MG63 (cell line): Measurements from ENCODE around the gene OBSCN. TPM values are rescaled to one million over a fixed set of nuclear protein-coding genes. Genes with fewer than 3 reads are reported as not detected.

Experiments used
- DNase-seq: peaks from one replicate; pipeline ENCODE4 v3.0.0-alpha.2; 2020
- H3K27me3 ChIP-seq: fragments of 250-450 bp; sonication (Bioruptor Pico); 2 replicates; pipeline ENCODE4 v1.5.1; 2020; ENCODE audit warnings: mild to moderate bottlenecking, moderate library complexity
- H3K36me3 ChIP-seq: fragments of 250-450 bp; sonication (Bioruptor Pico); 2 replicates; pipeline ENCODE4 v1.5.1; 2020; ENCODE audit warnings: mild to moderate bottlenecking, moderate library complexity
- H3K4me3 ChIP-seq: fragments of 250-450 bp; sonication (Bioruptor Pico); 2 replicates; pipeline ENCODE4 v1.5.1; 2020; ENCODE audit warnings: mild to moderate bottlenecking, moderate library complexity
- H3K9me3 ChIP-seq: fragments of 250-450 bp; sonication (Bioruptor Pico); 2 replicates; pipeline ENCODE4 v1.5.1; 2020; ENCODE audit warnings: mild to moderate bottlenecking, moderate library complexity
- total RNA-seq: library from RNA; depleted of rRNA; stranded (reverse); fragments of >200 nt; shearing (Covaris generic); gene quantifications from 2 replicates; pipeline ENCODE4 v1.2.3, GENCODE V29; 2014; ENCODE audit warnings: low replicate concordance

The OBSCN gene
- total RNA-seq, 1 experiment from 2014 or later: 2.8 TPM

DNA sequence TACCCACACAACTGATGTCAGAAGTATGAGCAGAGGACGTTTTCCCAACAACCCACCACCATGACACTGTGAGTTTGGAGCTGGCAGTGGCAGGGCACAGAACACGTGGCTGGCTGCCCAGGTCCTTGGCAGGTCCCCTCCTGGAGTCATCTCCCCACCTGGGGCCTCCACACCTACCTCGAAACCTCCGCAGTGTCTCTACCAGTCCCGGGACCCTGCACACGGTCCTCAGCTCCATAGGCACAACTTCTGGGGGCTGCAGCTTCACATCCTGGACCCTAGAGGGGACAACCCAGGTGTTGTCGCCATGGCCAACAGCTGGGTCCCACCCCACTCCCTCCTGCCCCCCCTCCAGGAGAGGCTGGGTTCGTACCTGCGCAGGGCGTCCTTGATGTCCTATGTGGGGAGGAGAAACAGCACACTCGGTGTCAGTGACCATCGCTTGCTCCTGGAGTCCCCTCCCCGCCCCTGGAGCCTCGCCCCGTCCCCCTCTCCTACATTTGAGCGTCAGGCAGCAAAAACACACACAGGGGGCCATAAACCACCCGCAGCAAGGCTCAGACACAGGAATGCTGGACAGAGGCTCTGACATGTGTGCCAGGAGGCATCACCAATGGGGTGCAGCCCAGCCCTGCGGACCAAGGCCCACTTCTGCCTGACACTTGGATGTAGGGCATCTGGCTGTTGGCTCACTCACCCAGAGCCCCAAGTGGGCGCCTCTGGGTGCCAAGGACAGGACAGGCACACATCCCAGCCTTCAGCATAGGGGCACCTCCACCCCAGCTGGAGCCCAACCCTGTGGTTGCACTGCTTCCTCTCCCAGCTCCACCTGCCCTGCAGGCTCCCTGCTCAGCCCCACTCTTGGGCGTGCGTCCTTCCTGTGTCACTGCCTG is 189.2 kb downstream of the OBSCN start:
- no peak for DNase-seq

DNA sequence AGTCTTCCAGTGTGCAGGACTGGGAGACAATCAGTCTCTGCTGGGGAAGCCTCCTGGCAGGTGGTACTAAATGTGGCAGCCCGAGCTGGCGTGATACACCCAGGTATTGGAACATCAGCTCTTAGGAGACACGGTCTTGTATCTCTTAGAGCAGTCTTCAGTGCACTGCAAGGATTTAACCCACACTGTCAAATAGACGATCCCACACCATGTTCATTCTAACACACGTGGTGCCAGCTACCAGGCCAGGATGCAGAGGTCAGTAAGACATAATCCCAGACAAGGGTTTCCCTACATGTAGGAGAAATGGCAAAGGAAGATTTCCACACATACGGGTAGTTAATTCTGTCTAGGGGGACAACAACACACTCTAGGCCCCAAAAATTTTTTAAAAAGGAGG is 190.1 kb downstream of the OBSCN start:
- Histone ChIP-seq H3K4me3 (no peak overlapping the region), H3K27me3 (no peaks in the 10 kb centered on the region), H3K9me3 (no peaks in the 10 kb centered on the region), H3K36me3 (peaks cover 83% of the 10 kb centered on the region)
- DNase-seq: no peak

More for the DNA sequence above, 189.2 kb downstream of the OBSCN start:
- no peak overlapping the region for H3K4me3 ChIP-seq
- H3K36me3 ChIP-seq: peaks cover 75% of the 10 kb centered on the region
- H3K27me3 ChIP-seq: no peaks in the 10 kb centered on the region
- no peaks in the 10 kb centered on the region for H3K9me3 ChIP-seq

DNA sequence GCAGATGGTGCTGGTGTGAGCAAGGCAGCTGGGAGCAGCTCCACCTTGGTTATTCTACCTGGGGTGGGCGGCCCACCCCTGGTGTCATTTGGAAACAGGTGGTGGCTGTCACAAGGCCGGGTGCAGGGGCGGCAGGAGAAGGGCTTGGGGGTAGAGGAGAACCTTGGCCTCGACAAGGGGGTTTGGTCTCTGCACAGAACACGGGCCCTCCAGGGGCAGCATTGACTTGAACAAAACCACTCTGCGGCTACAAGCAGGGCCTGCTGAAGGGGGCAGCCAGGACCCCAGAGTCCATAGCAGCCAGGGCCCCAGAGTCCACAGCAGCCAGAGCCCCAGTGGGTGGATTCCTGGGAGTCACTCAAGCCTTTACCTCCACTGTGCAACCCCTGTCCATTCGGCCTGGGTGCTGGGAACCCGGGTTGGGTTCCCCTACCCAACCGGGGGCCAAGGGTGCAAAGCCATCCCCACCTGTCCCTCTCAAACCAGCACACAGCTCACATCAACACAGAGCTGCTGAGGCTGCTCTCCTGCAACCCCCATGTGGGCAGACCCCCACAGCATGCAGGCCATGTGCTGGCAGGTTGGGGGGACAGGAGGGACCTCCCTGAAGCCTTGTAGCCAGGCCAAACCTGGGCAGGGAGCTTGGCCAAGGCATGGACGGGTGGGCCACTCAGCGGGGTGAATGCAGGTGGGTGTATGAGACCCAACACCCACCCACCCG is 191.1 kb downstream of the OBSCN start:
- H3K9me3 ChIP-seq: no peaks in the 10 kb centered on the region
- peaks cover 83% of the 10 kb centered on the region for H3K36me3 ChIP-seq
- no peaks in the 10 kb centered on the region for H3K27me3 ChIP-seq
- no peak overlapping the region for H3K4me3 ChIP-seq
- no peak for DNase-seq

DNA sequence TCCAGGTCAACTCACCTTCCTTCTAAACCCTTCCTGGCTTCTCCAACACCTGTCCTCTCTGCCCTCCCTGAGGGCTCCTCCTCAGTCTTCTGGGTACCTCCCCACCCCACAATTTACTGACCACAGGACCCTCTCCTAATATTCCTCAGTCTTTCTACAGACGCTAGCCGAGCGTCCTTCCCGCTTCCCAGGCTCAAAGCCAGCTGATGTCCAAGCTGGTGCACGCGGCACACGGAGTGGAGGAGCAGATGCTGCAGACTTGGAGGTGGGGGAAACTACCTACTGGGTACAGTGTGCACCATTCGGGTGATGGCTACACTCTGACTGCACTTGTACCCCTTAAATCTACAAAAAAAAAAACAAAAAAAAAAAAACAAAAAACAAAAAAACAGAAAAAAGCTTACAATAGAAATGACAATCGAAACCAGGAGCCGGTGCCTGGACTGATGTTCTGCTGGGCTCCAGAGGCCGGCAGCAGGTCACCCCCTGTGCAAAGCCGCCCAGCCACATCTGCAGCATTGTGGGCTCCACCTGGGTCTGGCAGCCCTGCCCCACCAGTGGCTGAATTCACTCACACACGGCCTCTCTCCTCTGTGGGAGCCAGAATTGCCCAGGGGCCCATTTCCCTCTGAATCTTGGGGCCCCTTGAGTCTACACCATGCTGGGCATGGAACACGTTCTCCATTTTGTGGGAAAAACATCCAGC is 191.8 kb downstream of the OBSCN start:
- no peak overlapping the region for H3K4me3 ChIP-seq
- H3K27me3 ChIP-seq: no peaks in the 10 kb centered on the region
- H3K36me3 ChIP-seq: peaks cover 84% of the 10 kb centered on the region
- H3K9me3 ChIP-seq: no peaks in the 10 kb centered on the region
- DNase-seq: no peak

DNA sequence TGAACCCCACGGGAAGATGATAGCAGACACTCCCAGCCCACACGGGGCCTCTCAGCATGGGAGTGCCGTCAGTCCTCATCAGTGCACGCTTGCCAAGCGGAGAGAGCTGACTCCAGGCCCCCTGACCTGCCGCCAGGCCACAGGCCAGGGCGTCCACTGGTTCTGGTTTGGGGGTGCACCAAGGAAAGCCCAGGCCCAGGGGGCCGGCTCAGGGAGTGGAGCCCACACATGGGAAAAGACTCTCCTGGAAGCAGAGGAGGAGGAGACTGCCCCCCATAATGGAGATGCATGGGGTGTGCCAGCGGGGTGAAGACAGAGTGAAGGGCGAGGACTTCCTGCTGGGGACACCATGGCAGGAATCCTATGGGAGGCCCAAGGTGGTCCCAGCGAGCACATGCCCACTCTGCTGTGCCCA is 192.4 kb downstream of the OBSCN start:
- Histone ChIP-seq H3K4me3 (no peak overlapping the region), H3K36me3 (peaks cover 86% of the 10 kb centered on the region), H3K9me3 (no peaks in the 10 kb centered on the region), H3K27me3 (no peaks in the 10 kb centered on the region)
- DNase-seq: no peak

DNA sequence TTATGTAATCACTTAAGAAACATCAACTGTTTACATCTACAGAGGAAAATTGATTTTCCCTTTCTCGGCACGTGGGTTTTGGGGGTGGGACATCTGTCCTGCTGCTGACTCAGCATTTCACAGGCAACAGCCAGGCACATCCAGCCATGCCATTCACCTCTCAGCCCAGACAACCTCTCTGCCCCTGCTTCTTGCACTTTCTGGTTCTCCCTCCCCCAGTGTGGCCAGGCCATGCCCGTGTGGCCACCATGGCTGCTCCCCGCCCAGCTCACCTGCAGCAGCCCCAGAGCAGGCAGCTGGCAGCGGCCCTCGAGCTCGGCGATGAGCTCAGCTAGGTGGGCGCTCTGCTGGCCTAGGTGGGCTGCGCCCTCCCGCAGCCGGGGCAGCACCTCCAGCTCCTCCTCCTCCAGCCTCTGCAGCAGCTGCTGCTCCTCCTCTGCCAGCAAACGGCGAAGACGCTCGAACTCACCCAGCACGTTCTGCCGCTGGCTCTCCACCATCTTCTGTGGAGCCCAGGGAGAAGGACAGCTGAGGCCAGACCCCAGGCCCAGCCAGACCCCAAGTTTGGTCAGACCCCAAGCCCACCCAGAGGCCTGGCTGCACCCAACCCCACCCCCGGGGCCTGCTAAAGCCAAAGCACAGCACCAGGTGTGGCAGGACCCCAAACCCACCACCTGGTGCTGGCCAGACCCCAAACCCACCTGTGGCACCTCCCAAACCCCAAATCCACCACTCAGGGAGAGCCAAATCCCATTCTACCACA is 193.0 kb downstream of the OBSCN start:
- no peak for DNase-seq
- peaks cover 82% of the 10 kb centered on the region for H3K36me3 ChIP-seq
- no peaks in the 10 kb centered on the region for H3K27me3 ChIP-seq
- H3K4me3 ChIP-seq: no peak overlapping the region
- H3K9me3 ChIP-seq: no peaks in the 10 kb centered on the region

DNA sequence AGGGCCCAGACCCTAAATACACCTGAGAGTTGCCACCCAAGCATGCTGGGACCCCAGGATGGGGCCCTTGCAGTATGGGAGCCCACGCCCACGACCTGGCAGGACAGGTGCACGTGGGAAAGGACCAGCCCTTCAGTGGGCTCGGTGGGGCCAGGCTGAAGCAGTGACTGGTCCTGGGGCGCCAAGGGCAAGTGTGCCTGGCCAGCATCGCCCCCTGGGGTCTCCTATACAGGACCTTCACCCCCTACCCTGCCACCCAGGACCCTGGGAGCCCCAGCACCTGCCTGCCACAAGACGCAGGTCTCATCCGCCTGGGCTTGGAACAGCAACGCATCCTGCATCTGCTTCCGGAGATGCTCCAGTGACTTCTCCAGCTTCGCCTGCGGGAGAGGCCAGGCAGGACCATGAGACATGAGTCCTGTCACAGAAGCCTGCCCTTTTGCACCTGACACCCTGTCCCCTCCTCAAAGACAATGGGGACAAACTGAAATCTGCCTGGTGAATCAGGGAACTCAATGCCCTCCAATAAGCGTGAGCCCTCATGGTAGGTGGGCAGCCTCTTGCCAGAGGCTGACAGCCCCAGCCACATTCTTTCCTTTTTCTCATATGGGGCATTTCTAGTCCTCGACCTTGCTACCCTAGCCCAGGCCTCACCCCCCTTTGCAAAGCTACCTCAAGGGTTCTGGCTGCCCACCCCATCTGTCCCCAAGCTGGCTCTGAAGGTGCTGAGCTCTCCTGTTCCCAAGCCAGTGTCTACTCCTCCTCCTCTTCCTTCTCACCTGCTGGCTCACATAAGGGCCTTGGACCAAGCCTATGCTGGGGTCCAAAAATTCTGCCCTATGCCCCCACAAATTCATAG is 194.2 kb downstream of the OBSCN start:
- Histone ChIP-seq H3K27me3 (no peaks in the 10 kb centered on the region), H3K4me3 (no peak overlapping the region), H3K9me3 (no peaks in the 10 kb centered on the region), H3K36me3 (peaks cover 70% of the 10 kb centered on the region)
- no peak for DNase-seq

DNA sequence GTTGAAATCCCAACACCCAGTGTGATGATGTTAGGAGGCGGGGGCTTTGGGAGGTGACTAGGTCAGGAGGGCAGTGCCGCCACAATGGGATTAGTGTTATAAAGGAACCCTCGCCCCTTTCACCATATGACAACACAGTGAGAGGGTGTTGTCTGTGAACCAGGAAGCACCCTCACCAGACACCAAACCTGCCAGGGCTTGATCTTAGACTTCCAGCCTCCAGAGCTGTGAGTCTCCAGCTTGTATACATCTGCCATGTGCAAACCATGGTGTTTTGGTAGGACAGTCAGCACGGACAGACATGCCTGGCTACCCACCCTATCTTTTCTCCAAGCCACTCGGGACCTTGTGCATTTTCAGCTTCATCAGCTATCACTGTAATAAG is 194.8 kb downstream of the OBSCN start:
- H3K4me3 ChIP-seq: no peak overlapping the region
- H3K27me3 ChIP-seq: no peaks in the 10 kb centered on the region
- H3K9me3 ChIP-seq: no peaks in the 10 kb centered on the region
- peaks cover 64% of the 10 kb centered on the region for H3K36me3 ChIP-seq
- DNase-seq: no peak

DNA sequence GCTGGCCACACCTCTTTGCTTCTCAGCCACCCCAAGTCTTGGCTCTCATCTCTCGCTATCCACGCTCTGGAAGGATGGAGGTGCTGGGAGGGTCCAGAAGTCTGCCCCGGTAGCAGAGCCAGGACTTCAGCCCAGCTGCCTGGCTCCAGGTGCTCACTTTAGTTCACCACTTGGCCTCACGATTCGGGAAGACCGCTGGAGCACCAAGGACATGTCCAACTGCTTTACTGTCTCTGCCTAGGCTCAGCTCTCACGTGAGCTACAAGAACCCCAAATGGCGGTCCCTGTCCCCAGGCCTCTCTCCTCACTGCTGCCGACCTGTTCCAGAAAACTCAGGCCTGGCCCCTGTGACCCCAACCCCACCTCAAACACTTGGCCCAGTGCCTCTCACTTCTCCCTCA is 195.4 kb downstream of the OBSCN start:
- H3K4me3 ChIP-seq: no peak overlapping the region
- H3K27me3 ChIP-seq: no peaks in the 10 kb centered on the region
- peaks cover 58% of the 10 kb centered on the region for H3K36me3 ChIP-seq
- no peak for DNase-seq
- no peaks in the 10 kb centered on the region for H3K9me3 ChIP-seq

DNA sequence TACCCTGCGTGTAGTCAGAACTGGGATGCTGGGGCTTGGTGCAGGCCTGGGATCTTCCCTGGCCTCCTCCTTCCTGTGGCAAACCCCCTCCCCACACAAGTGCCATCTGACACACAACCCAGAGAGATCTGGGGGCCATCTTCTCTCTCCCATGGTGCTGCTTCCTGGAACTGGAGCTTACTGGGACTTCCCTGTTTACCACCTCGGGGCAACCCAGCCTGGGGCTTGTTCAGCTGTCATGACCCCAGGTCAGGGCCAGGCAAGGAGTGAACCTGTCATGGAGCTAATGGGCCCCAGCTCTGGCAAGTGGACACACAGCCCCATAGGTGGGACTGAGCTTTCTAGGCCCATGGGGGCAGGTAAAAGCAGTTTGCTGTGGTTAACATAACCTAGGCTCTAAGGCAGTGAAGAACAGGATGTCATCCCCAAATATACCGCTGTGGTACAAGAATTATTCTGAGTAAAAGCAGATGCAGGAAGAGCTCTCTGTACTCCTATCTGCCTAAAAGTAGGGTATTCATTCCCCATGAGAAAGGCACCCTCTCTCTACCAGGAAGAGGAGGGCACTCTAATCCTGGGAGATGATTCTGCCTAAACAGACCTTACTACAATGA is 196.4 kb downstream of the OBSCN start:
- Histone ChIP-seq H3K9me3 (no peaks in the 10 kb centered on the region), H3K4me3 (peak overlapping the region; percentile 98), H3K27me3 (no peaks in the 10 kb centered on the region), H3K36me3 (peaks cover 49% of the 10 kb centered on the region)
- DNase-seq: no peak

DNA sequence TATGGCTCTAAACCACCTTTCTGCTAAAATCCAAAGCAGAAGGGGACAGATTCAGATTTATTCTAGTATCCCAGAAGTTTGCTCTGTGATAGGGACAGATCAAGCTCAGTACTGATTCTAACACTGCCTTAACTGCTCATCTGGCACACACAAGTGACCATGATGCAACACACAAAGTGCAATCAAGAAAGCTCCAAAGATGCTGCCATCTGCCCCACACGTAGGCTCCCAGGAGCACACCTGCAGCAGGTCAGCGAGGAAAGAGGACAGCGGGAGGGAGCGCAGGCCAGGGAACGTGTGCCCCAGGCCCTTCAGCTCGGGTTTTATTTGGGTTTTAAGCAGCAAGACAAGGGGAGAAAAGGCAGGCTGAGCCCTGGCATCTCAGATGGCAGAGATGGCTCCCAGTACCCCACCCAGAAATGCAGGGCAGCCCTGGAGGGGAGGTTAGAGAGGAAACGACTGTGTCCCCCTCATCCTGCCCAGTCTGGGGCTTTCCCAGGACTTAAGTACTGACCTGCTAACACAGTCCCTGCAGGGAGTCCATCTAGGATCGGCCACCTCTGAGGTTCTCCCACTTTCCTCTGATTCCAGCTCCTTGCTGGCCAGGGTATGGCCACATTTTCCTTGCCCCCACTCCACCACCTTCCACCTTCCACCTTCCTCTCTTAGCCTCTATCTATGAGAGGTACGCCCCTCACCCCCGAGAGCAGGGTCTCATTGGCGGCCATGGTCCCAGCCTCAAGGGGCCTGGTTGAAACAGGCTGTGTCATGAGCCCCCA is 197.5 kb downstream of the OBSCN start:
- DNase-seq: no peak
- Histone ChIP-seq H3K4me3 (peak overlapping the region; percentile 98), H3K9me3 (no peaks in the 10 kb centered on the region), H3K27me3 (no peaks in the 10 kb centered on the region), H3K36me3 (peaks cover 43% of the 10 kb centered on the region)

DNA sequence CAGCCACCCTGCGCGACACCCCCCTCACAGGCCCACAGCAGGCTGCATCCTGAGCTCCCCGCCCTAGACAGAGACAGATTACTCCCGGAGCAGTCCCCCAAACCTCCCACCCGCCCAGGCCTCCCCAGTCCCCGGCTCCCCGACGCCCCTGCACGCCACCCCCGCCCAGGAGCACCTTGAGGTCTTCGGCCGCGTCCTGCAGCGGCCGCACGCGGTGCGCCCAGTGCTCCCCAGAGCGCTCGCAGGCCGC is 198.1 kb downstream of the OBSCN start:
- peaks cover 38% of the 10 kb centered on the region for H3K36me3 ChIP-seq
- no peaks in the 10 kb centered on the region for H3K9me3 ChIP-seq
- no peak for DNase-seq
- no peaks in the 10 kb centered on the region for H3K27me3 ChIP-seq
- peak overlapping the region; percentile 98 for H3K4me3 ChIP-seq

DNA sequence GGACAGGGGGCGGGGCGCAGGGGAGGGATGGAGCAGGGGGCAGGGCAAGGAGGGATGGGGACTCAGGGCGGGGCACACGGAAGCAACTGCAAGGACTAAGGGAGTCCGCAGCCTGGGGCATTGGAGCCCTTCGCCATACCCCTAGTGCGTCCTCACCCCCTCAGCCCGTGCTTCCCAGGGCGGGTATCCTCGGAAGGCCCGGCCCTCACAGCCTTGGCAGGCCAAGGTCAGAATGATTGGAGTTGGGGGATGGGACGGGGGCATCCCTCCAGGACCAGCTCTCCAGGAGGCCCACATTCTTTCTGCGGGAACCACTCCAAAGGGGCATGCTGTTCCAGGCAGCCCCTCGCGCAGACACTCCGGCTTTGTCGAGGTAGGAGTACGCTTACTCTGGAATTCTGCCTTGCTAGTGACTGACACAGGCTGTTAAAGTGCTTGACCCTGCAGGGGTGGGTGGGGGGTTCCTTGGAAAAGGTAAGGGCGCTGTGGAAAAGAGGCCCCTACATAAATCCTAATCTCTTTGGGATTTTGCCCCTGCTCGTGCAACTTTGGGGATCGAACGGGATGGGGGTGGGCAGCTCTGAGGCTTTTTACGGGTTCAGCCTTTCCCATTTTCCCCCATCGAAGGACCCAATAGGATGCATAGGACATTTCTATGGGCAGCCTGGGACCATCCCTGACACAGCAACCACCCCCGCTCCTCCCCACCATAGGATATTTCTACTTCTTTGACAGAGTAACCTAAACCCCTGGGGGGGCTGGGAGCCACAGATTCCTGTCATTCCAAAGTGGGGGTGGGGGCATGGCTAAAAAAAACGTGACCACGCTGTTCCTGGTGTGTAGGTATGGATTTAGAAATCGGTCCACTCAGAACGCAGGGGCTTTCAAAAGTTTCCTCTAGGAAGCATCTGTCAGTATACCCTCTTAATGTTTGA is 199.5 kb downstream of the OBSCN start:
- peaks cover 25% of the 10 kb centered on the region for H3K36me3 ChIP-seq
- H3K4me3 ChIP-seq: peak overlapping the region; percentile 98
- H3K27me3 ChIP-seq: no peaks in the 10 kb centered on the region
- H3K9me3 ChIP-seq: no peaks in the 10 kb centered on the region
- DNase-seq: no peak
